PC-9 (cell line): ENCODE results near the gene EMP1.

Experiments used
- CTCF ChIP-seq: fragments of 200-600 bp; sonication (generic); conservative IDR thresholded peaks from 2 replicates; pipeline ENCODE4 v1.6.1; 2017; ENCODE audit warnings: mixed run types, antibody characterized with exemption, mild to moderate bottlenecking, moderate library complexity
- EZH2 ChIP-seq: fragments of 200-600 bp; sonication (generic); IDR thresholded peaks from 2 replicates; pipeline ENCODE4 v1.8.0; 2017; ENCODE audit warnings: antibody characterized with exemption, low read depth

GRCh38 chr12:13230500-13230899 is 34.0 kb downstream of the EMP1 start:
- no peak for TF ChIP-seq CTCF
- no peak for TF ChIP-seq EZH2
